Stimulated activated naive CD4-positive, alpha-beta T cell treated with Interleukin-2 at 50 U/mL for 16 hours (primary cell): ENCODE data around the gene RIPOR3.
"Not testable (repeated sequence)": the region's sequence is repeated elsewhere in the genome, so short reads cannot be mapped to it uniquely, and the experiment has no call there.

ENCODE experiments used
- DNase-seq: peaks from one replicate; lab custom pipeline; 2025; lab: John Stamatoyannopoulos, UW

Gene RIPOR3

GRCh38 chr20:50658804-50659380 is 32.5 kb downstream of the RIPOR3 start:
- no peak for DNase-seq

GRCh38 chr20:50655311-50655880 is 35.9 kb downstream of the RIPOR3 start:
- DNase-seq = no peak

DNA sequence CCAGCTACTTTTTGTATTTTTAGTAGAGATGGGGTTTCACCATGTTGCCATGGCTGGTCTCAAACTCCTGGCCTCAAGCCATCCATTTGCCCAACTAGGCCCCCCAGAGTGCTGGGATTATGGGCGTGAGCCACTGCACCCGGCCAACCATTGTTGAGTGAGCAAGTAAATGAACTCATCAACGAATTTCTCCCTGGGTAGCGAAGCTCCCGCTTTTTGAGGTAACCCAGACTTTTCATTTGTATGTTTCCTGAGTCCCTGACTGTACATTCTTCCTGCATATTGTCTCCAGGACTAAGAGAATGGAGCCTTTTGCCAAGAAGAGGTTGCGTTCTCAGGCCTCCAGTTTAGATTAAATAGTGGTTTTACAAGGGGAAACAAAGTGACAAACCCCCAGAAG is 36.4 kb downstream of the RIPOR3 start:
- no peak for DNase-seq

DNA sequence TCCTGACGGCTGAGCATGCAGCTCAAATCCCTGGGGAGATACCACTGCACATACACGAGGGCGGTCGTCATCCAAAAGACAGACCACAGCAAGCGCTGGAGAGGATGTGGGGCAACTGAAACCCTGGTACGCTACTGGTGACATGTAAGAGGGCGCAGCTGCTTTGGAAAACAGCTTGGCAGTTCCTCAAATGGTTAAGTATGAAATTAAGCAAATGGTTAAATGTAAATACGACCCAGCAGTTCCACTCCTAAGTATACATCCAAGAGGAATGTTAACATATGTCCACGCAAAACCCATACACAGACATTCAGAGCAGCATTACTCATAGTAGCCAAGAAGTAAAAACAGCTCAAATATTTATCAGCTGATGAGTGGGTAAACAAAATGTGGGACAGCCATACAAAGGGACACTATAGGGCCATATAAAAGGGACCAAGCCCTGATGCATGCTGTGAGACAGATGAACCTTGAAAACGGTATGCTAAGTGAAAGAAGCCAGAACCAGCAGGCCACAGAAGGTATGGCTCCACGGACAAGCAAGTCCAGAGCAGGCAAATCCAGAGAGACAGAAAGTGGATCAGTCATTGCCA is 38.5 kb downstream of the RIPOR3 start:
- DNase-seq = no peak

DNA sequence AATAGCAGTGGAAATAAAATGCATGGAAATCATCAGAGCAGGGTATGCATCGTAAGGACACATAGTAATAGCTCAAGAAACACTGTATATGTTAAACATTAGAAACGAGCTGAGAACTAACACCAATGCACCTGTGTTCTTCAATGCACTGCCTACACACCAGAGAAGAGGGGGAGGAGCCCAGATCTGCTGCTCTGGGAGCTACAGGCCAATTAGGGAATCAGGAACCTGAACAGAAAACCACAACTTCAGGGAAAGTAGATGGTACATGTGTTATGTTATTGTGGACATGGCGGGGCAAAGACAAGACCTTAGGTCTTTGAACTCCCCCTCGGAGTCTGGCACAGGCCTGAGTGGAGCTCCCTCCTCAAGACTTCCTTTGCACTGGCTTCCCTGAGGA is 39.7 kb downstream of the RIPOR3 start:
- DNase-seq = no peak

- DNase-seq = no peak
Measured at GRCh38 chr20:50649590-50649989, 41.8 kb downstream of the RIPOR3 start.

- DNase-seq = no peak
Measured at GRCh38 chr20:50648651-50649050, 42.7 kb downstream of the RIPOR3 start.

- DNase-seq = no peak
Measured at GRCh38 chr20:50646483-50646996, 44.8 kb downstream of the RIPOR3 start.

DNA sequence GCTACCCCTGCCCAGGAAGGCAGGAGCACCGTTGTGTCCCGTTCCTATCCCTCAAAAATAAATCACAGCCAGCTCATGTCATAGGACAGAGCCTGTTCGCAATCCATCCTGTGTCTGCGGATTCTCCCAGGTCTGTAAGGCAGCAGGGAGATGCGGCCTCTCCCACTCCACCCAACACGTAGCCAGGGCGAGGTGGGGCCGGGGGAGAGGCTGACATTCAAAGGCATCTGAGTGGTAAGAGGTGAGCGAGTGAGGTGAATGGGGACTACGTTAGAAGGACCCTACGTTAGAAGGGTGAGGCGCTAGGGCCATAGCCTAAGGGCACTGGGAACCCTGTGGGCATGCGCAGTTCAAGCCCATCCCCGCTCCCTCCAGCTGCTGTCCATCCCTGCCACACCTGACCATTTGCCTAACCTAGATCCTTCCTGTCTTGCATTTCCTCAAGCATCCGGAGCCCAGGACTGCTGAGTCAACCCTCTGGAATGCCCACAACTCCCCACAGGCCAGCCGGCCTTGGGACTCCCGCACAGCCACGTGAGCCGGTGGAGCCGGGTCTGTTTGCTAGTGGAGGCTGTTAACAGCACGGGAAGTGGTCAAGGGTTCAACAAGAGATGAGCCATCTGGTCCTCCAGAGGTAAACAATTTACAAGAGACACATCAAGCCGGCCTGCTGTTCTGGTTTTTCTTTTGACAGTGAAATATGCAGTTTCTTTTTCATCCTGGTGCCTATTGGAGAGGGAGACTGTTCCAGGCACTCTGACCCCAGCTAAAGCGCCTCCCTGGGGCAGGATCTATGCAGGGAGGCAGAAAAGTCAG is 45.9 kb downstream of the RIPOR3 start:
- no peak for DNase-seq

- no peak for DNase-seq
Measured at GRCh38 chr20:50642288-50642803, 49.0 kb downstream of the RIPOR3 start.

DNA sequence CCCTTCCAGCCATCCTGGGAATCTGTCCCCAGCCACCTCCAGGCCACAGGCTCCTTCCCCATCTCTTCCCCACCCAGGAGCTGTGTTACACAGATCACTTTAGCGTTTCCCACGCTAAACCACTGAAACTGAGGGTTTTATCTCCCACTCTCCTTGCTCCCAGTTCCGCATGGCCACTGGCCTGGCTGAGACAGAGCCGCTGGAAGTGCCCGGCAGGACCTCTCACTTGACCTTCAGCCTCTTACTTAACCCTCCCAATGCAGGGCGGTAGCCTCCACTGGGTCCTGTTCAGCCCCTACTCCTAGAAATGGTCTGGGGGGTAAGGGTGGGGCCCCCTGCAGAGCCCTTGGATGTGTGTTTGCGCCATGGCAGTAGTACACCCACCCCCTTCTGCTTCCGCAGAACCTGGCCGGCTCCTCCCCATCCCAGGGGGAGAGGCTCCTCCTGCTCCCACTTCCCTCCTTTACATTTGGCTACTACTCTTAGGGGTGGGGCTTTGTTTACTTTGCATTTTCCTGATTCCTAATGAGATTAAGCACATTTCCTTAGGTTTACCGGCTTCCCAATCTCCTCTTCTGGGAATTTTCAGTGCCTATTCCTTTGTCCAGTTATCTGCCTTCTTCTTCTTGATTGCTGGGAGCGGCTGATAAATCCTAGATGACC is 49.6 kb downstream of the RIPOR3 start:
- DNase-seq = not testable (repeated sequence)

DNA sequence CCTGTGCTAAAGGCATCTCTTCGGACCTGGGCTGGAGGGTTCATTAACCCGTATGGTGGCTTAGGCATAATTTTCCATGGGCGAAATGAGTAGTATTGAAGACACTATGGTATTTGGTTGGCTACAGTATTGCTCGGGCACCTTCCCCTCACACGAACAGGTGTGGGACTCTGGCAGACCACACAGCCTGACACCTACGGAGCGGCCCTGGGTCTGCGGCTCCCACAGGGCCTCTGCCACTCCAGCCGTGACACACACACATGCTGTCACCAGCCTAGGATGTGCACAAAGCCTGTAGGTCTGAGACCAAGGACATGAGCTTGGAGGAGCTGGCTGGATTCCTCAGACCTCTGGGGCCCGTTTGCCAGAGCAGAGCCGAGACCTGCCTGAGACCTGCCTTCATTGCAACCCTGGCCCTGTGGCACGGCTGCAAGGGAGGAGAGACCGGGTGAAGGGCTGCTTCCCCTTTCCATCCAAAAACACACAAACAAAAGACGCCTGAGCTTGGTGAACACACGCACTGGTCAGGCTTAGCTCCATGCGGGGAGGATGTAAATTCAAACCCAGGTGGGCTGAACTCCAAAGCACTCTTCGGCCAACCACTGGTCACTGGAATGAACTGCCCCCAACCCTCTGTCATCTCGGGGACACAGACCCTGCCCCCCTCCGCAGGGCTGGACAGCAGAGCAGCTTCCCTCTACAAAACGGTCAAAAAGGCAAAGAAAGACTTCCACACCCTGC is 51.2 kb downstream of the RIPOR3 start:
- DNase-seq = not testable (repeated sequence)

GRCh38 chr20:50638015-50638847 is 53.1 kb downstream of the RIPOR3 start:
- not testable (repeated sequence) for DNase-seq

- DNase-seq = no peak
Measured at GRCh38 chr20:50636601-50637540, 54.5 kb downstream of the RIPOR3 start.

- peak; percentile 32 for DNase-seq
Measured at GRCh38 chr20:50635676-50636600, 55.4 kb downstream of the RIPOR3 start.

DNA sequence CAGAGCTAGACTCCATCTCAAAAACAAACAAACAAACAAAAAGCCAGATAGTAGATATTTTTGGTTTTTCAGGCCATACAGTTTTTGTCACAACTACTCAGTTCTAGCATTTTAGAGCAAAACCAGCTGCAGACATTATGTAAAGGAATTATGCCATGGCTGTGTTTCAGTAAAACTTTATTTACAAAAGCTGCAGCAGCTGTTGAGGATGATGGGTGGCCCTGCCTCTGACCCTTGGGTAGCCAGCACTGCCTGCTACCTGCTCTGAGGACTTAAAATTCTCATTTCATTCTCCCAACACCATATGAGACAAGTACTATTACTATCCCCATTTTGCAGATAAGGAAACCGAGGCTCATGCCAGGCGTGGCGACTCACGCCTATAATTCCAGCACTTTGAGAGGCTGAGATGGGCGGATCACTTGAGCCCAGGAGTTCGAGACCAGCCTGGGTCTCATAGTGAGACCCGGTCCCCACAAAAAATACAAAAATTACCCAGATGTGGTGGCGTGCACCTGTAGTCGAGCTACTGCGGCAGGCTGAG is 56.3 kb downstream of the RIPOR3 start:
- no peak for DNase-seq

DNA sequence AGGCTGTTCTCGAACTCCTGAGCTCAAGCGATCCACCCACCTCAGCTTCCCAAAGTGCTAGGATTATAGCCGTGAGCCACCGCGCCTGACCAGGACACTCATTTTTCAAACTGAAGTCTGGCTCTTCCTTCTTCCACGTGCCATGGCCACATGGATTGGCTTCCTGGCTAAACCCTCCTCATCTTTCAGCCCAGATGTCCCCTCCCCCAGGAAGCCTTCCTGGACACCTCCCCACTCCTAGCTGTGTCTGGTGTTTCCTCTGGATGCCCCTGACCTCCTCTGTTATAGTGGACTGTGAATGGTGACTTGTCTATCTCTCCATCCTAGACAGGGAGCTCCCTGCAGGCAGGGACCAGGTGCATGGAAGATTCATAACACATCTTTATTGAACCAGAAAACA is 57.2 kb downstream of the RIPOR3 start:
- no peak for DNase-seq

DNA sequence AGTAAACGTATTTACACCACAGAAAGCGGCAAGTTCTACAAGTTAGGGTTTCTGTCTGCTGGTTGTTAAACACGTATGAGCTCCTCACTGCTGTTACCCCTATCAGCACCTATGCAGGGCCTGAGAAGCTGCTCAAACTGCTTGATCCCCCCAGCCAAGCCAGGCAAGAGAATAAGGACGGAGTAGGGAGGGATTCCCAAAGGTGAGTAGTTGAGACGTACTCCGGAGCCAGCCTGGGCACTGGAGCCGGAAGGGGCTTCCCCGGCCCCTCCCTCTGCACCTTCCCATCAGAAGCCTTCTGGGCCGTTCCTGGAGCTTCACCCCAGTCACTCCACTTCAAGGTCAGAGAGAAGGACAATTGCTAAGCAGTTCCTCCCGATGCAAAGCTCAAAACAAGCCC is 58.0 kb downstream of the RIPOR3 start:
- no peak for DNase-seq
